ENCODE results near the gene LIME1. TPM values are rescaled to one million over a fixed set of nuclear protein-coding genes. Genes with fewer than 3 reads are reported as not detected.

The LIME1 gene
- polyA plus RNA-seq, 1 experiment: 1.5 TPM

DNA sequence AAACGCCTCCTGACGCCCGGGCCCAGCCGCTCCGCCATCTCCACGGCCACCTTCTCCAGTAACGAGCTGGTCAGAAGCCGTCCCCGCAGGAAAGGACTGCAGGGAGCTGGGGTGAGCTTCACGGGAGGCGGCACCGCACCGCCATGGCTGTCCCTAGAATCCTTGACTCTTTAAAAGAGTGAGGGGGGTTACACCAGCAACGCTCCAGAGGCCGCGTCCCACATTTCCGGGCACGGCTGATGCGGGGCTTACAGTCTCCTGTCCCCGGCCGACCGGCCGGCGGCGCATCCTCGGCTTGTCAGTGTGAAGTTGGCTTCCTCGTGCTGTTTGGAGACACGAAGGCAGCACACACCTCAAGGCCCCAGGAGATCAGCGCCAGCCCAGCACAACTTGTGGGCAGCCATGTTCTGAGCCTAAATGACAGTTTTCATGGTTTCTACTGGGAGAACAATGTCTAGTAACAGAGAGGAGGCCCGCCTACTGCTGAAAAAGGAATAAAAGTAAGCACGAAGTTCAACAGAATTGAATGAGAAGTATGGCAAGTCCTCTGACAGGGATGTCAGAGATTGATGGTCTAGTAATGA, 33.5 kb downstream of the LIME1 start:
- no peaks in the 10 kb centered on the region for H3K27me3 ChIP-seq (ENCODE audit: control insufficient read depth, insufficient read depth, low read length)
- DNase-seq (ENCODE audit: low read depth, low spot score): no peak
- peaks cover 14% of the 10 kb centered on the region; the same call in 1 of the 2 replicates for H3K9me3 ChIP-seq (ENCODE audit: control insufficient read depth, insufficient read depth, low read length)
- TF ChIP-seq, protein P1, sequence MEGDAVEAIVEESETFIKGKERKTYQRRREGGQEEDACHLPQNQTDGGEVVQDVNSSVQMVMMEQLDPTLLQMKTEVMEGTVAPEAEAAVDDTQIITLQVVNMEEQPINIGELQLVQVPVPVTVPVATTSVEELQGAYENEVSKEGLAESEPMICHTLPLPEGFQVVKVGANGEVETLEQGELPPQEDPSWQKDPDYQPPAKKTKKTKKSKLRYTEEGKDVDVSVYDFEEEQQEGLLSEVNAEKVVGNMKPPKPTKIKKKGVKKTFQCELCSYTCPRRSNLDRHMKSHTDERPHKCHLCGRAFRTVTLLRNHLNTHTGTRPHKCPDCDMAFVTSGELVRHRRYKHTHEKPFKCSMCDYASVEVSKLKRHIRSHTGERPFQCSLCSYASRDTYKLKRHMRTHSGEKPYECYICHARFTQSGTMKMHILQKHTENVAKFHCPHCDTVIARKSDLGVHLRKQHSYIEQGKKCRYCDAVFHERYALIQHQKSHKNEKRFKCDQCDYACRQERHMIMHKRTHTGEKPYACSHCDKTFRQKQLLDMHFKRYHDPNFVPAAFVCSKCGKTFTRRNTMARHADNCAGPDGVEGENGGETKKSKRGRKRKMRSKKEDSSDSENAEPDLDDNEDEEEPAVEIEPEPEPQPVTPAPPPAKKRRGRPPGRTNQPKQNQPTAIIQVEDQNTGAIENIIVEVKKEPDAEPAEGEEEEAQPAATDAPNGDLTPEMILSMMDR (IDR thresholded peaks at IDR 0.05; ENCODE audit: low read depth, low read length): no peak
- H3K27ac ChIP-seq (ENCODE audit: low read depth, low read length): no peak overlapping the region
- H3K4me3 ChIP-seq (ENCODE audit: low read depth, low read length): no peak overlapping the region
- CTCF ChIA-PET: no interaction called here
- POLR2A ChIA-PET: no interaction called here

DNA sequence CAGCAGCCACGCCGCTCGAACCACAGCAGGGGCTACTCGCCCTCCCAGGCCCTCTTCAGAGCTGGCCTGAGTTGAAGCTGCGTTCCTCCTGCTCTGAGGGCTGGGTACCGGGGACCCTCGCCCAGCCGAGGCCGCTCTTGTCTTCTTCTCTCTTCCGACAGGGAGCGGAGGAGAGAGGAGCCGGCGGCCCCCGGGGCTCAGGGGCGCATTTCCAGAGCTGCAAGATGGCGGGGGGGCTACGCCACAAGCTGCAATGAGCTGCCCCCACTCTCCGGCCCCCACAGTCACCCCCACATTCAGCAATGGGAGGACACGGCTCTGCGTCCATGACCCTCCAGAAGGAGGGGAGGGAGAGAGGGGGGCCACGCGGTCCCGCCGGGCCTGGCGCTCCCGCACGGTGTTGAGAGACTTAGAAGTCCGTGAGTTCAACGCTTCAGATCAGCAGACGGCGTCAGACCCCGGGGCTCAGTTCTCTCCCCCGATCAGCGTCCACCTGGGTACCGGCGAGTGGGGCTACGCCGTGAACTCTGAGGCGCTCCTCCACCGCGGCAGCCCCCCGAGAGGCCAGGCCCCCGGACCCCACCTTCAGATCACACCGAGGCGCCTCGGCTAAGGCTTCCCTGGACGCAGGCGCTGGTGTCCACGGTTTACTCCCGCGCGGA, 34.7 kb downstream of the LIME1 start:
- Histone ChIP-seq H3K27me3 (ENCODE audit: control insufficient read depth, insufficient read depth, low read length) (no peaks in the 10 kb centered on the region), H3K9me3 (ENCODE audit: control insufficient read depth, insufficient read depth, low read length) (peaks cover 14% of the 10 kb centered on the region; the same call in 1 of the 2 replicates), H3K27ac (ENCODE audit: low read depth, low read length) (no peak overlapping the region), H3K4me3 (ENCODE audit: low read depth, low read length) (no peak overlapping the region)
- ChIA-PET POLR2A (no interaction called here), CTCF (no interaction called here)
- TF ChIP-seq, protein P1 (IDR thresholded peaks at IDR 0.05; ENCODE audit: low read depth, low read length): no peak
- DNase-seq (ENCODE audit: low read depth, low spot score): no peak

DNA sequence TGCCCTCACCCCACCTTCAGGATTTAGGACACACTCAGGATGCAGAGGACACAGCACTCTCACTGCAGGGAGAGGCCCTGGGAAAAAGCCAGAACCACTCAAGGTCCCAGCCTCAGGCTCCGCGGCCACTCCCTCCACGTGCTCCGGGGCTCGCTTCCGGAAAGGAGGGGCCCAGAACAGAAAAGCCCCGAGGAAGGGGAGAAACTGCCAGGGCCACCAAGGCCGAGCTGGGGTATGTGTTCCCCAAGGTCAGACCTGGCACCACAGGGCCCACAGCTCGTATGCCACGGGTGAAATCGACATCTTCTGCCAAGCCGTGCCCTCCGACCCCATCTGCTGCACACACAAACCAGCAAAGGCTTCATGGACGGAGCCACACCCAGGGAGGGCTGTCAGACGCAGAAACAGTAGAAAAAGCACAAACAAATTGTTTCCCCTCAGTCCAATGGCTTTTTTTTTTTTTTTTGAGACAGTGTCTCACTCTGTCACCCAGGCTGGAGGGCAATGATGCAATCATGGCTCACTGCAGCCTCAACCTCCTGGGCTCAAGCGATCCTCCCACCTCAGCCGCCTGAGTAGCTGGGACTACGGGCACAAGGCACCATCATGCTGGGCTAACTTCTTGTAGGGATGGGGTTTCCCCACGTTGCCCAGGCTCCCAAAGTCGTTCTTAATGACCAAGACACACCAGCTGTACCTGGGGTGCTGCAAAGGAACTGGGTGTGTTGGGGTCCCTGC, 36.5 kb downstream of the LIME1 start:
- no peak for DNase-seq (ENCODE audit: low read depth, low spot score)
- H3K4me3 ChIP-seq (ENCODE audit: low read depth, low read length): no peak overlapping the region
- H3K9me3 ChIP-seq (ENCODE audit: control insufficient read depth, insufficient read depth, low read length): peaks cover 14% of the 10 kb centered on the region; the same call in 1 of the 2 replicates
- no peaks in the 10 kb centered on the region for H3K27me3 ChIP-seq (ENCODE audit: control insufficient read depth, insufficient read depth, low read length)
- ChIA-PET POLR2A (interaction anchor here (0.6 kb wide), 1 partner anchor 15 kb away, joined by 5 read pairs; no protein-coding TSS in a partner anchor), CTCF (interaction anchor here (0.6 kb wide), 1 partner anchor 75 kb away, joined by 3 read pairs; no protein-coding TSS in a partner anchor)
- TF ChIP-seq, protein P1 (IDR thresholded peaks at IDR 0.05; ENCODE audit: low read depth, low read length): no peak
- no peak overlapping the region for H3K27ac ChIP-seq (ENCODE audit: low read depth, low read length)

DNA sequence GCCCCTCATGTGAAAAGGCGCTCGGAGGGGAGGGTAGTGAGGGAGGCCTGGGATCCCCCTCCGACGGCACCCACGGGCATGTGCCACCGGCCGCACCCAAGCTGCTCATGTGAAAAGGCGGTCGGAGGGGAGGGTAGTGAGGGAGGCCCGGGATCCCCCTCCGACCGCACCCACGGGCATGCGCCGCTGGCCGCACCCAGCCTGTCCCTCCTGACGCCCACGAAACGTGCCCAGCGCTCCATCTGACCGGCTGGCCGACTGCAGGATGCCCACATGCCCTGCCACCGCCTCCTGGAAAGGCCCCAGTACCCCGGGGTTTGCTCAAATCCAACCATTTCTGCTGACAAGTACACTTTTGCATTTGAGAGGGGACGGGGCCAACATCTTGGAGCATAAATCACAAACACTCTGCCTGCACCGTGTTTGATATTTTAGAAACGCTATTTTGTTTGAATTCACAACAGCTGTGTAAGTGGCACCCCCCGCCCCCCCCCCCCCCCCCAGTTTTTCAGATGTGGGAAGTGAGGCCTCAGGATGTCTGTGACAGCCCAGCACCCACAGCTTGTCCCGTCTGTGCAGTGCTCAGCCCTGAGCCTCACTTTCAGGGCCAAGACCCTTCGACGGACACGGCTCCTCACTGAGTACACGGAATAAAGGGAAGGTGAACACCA, 37.2 kb downstream of the LIME1 start:
- POLR2A ChIA-PET: interaction anchor here (0.6 to 2.0 kb wide), 2 partner anchors 33 to 122 kb away, joined by 3 to 8 read pairs; no protein-coding TSS in a partner anchor
- TF ChIP-seq, protein P1 (IDR thresholded peaks at IDR 0.05; ENCODE audit: low read depth, low read length): no peak
- Histone ChIP-seq H3K4me3 (ENCODE audit: low read depth, low read length) (no peak overlapping the region), H3K27me3 (ENCODE audit: control insufficient read depth, insufficient read depth, low read length) (no peaks in the 10 kb centered on the region), H3K27ac (ENCODE audit: low read depth, low read length) (no peak overlapping the region), H3K9me3 (ENCODE audit: control insufficient read depth, insufficient read depth, low read length) (peaks cover 14% of the 10 kb centered on the region; the same call in 1 of the 2 replicates)
- DNase-seq (ENCODE audit: low read depth, low spot score): no peak
- CTCF ChIA-PET: interaction anchor here (0.7 to 2.8 kb wide), 5 partner anchors 11 to 236 kb away, joined by 5 to 16 read pairs (median 8); partner anchors contain the start of genes PTK6 and TPD52L2

Measured in AG04450 (cell line).